ENCODE data around the gene LRTM2.
A peak's percentile ranks its signal among the peaks of the same experiment; 100 is the strongest.

Gene LRTM2

GRCh38 chr12:1820191-1820895, at the start of gene LRTM2:
Gene LRTM2 (plus strand): TSS chr12:1820565. CDS start chr12:1828149, 7,584 bp downstream.
- no peak for DNase-seq

GRCh38 chr12:1773937-1774655, 46.3 kb upstream of the LRTM2 start:
- DNase-seq, result no peak

GRCh38 chr12:1776170-1776921, 44.0 kb upstream of the LRTM2 start:
- no peak for DNase-seq

- no peak for DNase-seq
Observed at GRCh38 chr12:1777798-1778197, 42.6 kb upstream of the LRTM2 start.

- no peak for DNase-seq
Observed at GRCh38 chr12:1778911-1779310, 41.5 kb upstream of the LRTM2 start.

- DNase-seq, result no peak
Observed at GRCh38 chr12:1779783-1780182, 40.6 kb upstream of the LRTM2 start.

GRCh38 chr12:1781772-1782171, 38.6 kb upstream of the LRTM2 start:
- DNase-seq, result no peak

- no peak for DNase-seq
Observed at GRCh38 chr12:1782215-1782614, 38.1 kb upstream of the LRTM2 start.

GRCh38 chr12:1787714-1788113, 32.7 kb upstream of the LRTM2 start:
- no peak for DNase-seq

- no peak for DNase-seq
Observed at GRCh38 chr12:1790444-1790843, 29.9 kb upstream of the LRTM2 start.

- DNase-seq, result peak; percentile 43
Observed at GRCh38 chr12:1791104-1791841, 29.1 kb upstream of the LRTM2 start.

- no peak for DNase-seq
Observed at GRCh38 chr12:1792406-1792805, 28.0 kb upstream of the LRTM2 start.

- DNase-seq, result no peak
Observed at GRCh38 chr12:1793426-1794210, 26.7 kb upstream of the LRTM2 start.

GRCh38 chr12:1794440-1795090, 25.8 kb upstream of the LRTM2 start:
- DNase-seq, result no peak

- DNase-seq, result no peak
Observed at GRCh38 chr12:1795221-1795784, 25.1 kb upstream of the LRTM2 start.

GRCh38 chr12:1795785-1796514, 24.4 kb upstream of the LRTM2 start:
- peak; percentile 94 for DNase-seq

- peak; percentile 46 for DNase-seq
Observed at GRCh38 chr12:1796515-1797010, 23.8 kb upstream of the LRTM2 start.

- DNase-seq, result peak; percentile 54
Observed at GRCh38 chr12:1797011-1797901, 23.1 kb upstream of the LRTM2 start.

GRCh38 chr12:1797991-1798640, 22.2 kb upstream of the LRTM2 start:
- DNase-seq, result no peak
